Mesenchymal stem cell (in vitro differentiated cells and primary cell): ENCODE measurements around the gene ACAP3.

Source experiments
- DNase-seq: peaks from one replicate; pipeline ENCODE4 v3.0.0-alpha.2; 2013
- H2AFZ ChIP-seq: one replicate; pipeline ENCODE4 v1.6.1; 2013; ENCODE audit warnings: low read depth, mild to moderate bottlenecking, control low read depth, inconsistent platforms, low read length, moderate library complexity
- H2AK5ac ChIP-seq: 2 replicates; pipeline ENCODE4 v1.6.1; 2013; ENCODE audit warnings: low read length, moderate library complexity, mild to moderate bottlenecking, inconsistent platforms; ENCODE audit not compliant: severe bottlenecking
- H2BK120ac ChIP-seq: one replicate; pipeline ENCODE4 v1.6.1; 2013; ENCODE audit warnings: low read depth, mild to moderate bottlenecking, inconsistent platforms, low read length, moderate library complexity
- H2BK12ac ChIP-seq, 2 experiments: one replicate each; pipeline ENCODE4 v1.6.1; 2013; ENCODE audit warnings: inconsistent platforms in 2 of 2, low read length in 2 of 2, mild to moderate bottlenecking in 2 of 2, moderate library complexity in 2 of 2, control low read depth in 1 of 2
- H2BK15ac ChIP-seq: one replicate; pipeline ENCODE4 v1.6.1; 2013; ENCODE audit warnings: mild to moderate bottlenecking, low read depth, inconsistent platforms; ENCODE audit not compliant: poor library complexity, severe bottlenecking
- H2BK5ac ChIP-seq: 2 replicates; pipeline ENCODE4 v1.6.1; 2013; ENCODE audit warnings: low read depth, mild to moderate bottlenecking, low read length, control low read depth, inconsistent platforms; ENCODE audit not compliant: poor library complexity, severe bottlenecking
- H3K14ac ChIP-seq, 2 experiments: one replicate each; pipeline ENCODE4 v1.6.1; 2013; ENCODE audit warnings: inconsistent platforms in 2 of 2, low read length in 2 of 2, control low read depth in 1 of 2, mild to moderate bottlenecking in 1 of 2, moderate library complexity in 1 of 2
- H3K18ac ChIP-seq, 2 experiments: one replicate each; pipeline ENCODE4 v1.6.1; 2013; ENCODE audit warnings: inconsistent platforms in 2 of 2, low read length in 2 of 2, control low read depth in 1 of 2, low read depth in 1 of 2, mild to moderate bottlenecking in 1 of 2
- H3K23ac ChIP-seq, 2 experiments: one replicate each; pipeline ENCODE4 v1.6.1; 2013; ENCODE audit warnings: inconsistent platforms in 2 of 2, low read length in 2 of 2, mild to moderate bottlenecking in 2 of 2, moderate library complexity in 2 of 2, control low read depth in 1 of 2
- H3K27ac ChIP-seq: 2 replicates; pipeline ENCODE4 v1.5.1; 2013; ENCODE audit warnings: mild to moderate bottlenecking, moderate library complexity, low read length, control low read depth, inconsistent platforms; ENCODE audit not compliant: poor library complexity, severe bottlenecking
- H3K27me3 ChIP-seq, 2 experiments: 2 replicates each; pipeline versions ENCODE4 v1.6.1 to v1.7.0; 2013; ENCODE audit warnings: low read length in 2 of 2, mild to moderate bottlenecking in 2 of 2, moderate library complexity in 2 of 2, control low read depth in 1 of 2, inconsistent platforms in 1 of 2; ENCODE audit not compliant: control insufficient read depth in 1 of 2, insufficient read depth in 1 of 2
- H3K36me3 ChIP-seq, 2 experiments: 2 replicates each; pipeline versions ENCODE4 v1.6.1 to v1.7.0; 2013; ENCODE audit warnings: low read length in 2 of 2, control low read depth in 1 of 2, inconsistent platforms in 1 of 2, low read depth in 1 of 2, mild to moderate bottlenecking in 1 of 2; ENCODE audit not compliant: insufficient read depth in 2 of 2, control insufficient read depth in 1 of 2
- H3K4ac ChIP-seq, 2 experiments: one replicate each; pipeline ENCODE4 v1.6.1; 2013; ENCODE audit warnings: inconsistent platforms in 2 of 2, low read length in 2 of 2, mild to moderate bottlenecking in 2 of 2, moderate library complexity in 2 of 2, control low read depth in 1 of 2, low read depth in 1 of 2
- H3K4me1 ChIP-seq: 2 replicates; pipeline ENCODE4 v1.6.1; 2013; ENCODE audit warnings: low read depth, low read length, control low read depth; ENCODE audit not compliant: control insufficient read depth, insufficient read depth
- H3K4me2 ChIP-seq: 2 replicates; pipeline ENCODE4 v1.6.1; 2013; ENCODE audit warnings: low read length, mild to moderate bottlenecking, inconsistent platforms; ENCODE audit not compliant: poor library complexity, severe bottlenecking
- H3K4me3 ChIP-seq, 2 experiments: 2 replicates each; pipeline versions ENCODE4 v1.5.1 to v1.7.0; 2013; ENCODE audit warnings: low read length in 2 of 2, mild to moderate bottlenecking in 2 of 2, control low read depth in 1 of 2, low read depth in 1 of 2; ENCODE audit not compliant: insufficient read depth in 1 of 2
- H3K79me1 ChIP-seq: replicated peaks from 2 replicates; pipeline ENCODE4 v1.6.1; 2013; ENCODE audit warnings: mild to moderate bottlenecking, control low read depth, low read length, inconsistent platforms; ENCODE audit not compliant: poor library complexity, severe bottlenecking
- H3K9ac ChIP-seq: 2 replicates; pipeline ENCODE4 v1.7.0; 2013; ENCODE audit warnings: mild to moderate bottlenecking, low read length, moderate library complexity
- H3K9me3 ChIP-seq: 2 replicates; pipeline ENCODE4 v1.7.0; 2013; ENCODE audit warnings: mild to moderate bottlenecking, low read length; ENCODE audit not compliant: control insufficient read depth
- H4K8ac ChIP-seq: one replicate; pipeline ENCODE4 v1.6.1; 2013; ENCODE audit warnings: inconsistent platforms, mild to moderate bottlenecking, low read length, moderate library complexity
- H4K91ac ChIP-seq: one replicate; pipeline ENCODE4 v1.6.1; 2013; ENCODE audit warnings: mild to moderate bottlenecking, low read length, inconsistent platforms
- WGBS: methylation state at CpG from one replicate; pipeline ENCODE4 v1.1.7; 2013; ENCODE audit warnings: mixed read lengths; 5-methylcytosine and 5-hydroxymethylcytosine counted together

ACAP3 gene

GRCh38 chr1:1291023-1291528 lies 16.7 kb downstream of the ACAP3 start:
- H2AFZ ChIP-seq = no peak overlapping the region
- H2AK5ac ChIP-seq = peak overlapping the region; percentile 35
- no peak overlapping the region for H3K27ac ChIP-seq
- H3K27me3 ChIP-seq = peaks cover 0 to 17% of the 10 kb centered on the region in 2 experiments
- H4K8ac ChIP-seq = no peak overlapping the region
- DNase-seq = no peak
- H2BK120ac ChIP-seq = no peak overlapping the region
- no peak overlapping the region for H3K14ac ChIP-seq
- no peak overlapping the region for H2BK15ac ChIP-seq
- WGBS = 83% methylated on average over 28 of the region's 28 CpGs
- no peak overlapping the region for H4K91ac ChIP-seq
- H3K79me1 ChIP-seq = no peaks in the 10 kb centered on the region
- no peak overlapping the region for H2BK12ac ChIP-seq
- no peak overlapping the region for H3K23ac ChIP-seq
- no peak overlapping the region for H3K4me2 ChIP-seq
- no peak overlapping the region for H3K18ac ChIP-seq
- no peak overlapping the region for H3K4ac ChIP-seq
- no peak overlapping the region for H2BK5ac ChIP-seq
- no peaks in the 10 kb centered on the region for H3K9me3 ChIP-seq
- peaks cover 16% of the 10 kb centered on the region for H3K4me1 ChIP-seq
- H3K36me3 ChIP-seq = peaks cover 5 to 44% of the 10 kb centered on the region in 2 experiments
- peak overlapping the region in 1 of 2 experiments; percentile 29 for H3K4me3 ChIP-seq
- no peak overlapping the region for H3K9ac ChIP-seq

GRCh38 chr1:1290238-1290731 lies 17.4 kb downstream of the ACAP3 start:
- Histone ChIP-seq H2BK15ac (no peak overlapping the region), H2BK12ac (no peak overlapping the region), H3K27me3 (peaks cover 0 to 25% of the 10 kb centered on the region in 2 experiments), H3K4ac (no peak overlapping the region), H3K36me3 (peaks cover 3 to 36% of the 10 kb centered on the region in 2 experiments), H3K4me3 (no peak overlapping the region), H2BK120ac (no peak overlapping the region), H4K91ac (no peak overlapping the region), H3K14ac (no peak overlapping the region), H3K9me3 (no peaks in the 10 kb centered on the region), H3K18ac (no peak overlapping the region), H2AK5ac (peak overlapping the region; percentile 41), H4K8ac (no peak overlapping the region), H3K79me1 (no peaks in the 10 kb centered on the region), H3K4me2 (no peak overlapping the region), H2BK5ac (no peak overlapping the region), H2AFZ (no peak overlapping the region), H3K9ac (no peak overlapping the region), H3K4me1 (peaks cover 16% of the 10 kb centered on the region), H3K23ac (no peak overlapping the region), H3K27ac (no peak overlapping the region)
- 57% methylated on average over 14 of the region's 15 CpGs for WGBS
- DNase-seq = peak; percentile 63

GRCh38 chr1:1287288-1288110 lies 20.2 kb downstream of the ACAP3 start:
- H2AFZ ChIP-seq = no peak overlapping the region

More at GRCh38 chr1:1287288-1288110, 20.2 kb downstream of the ACAP3 start:
- Histone ChIP-seq H3K4me2 (no peak overlapping the region), H3K79me1 (no peaks in the 10 kb centered on the region), H3K14ac (no peak overlapping the region), H3K4me3 (no peak overlapping the region), H2AK5ac (no peak overlapping the region), H2BK120ac (no peak overlapping the region), H3K27ac (no peak overlapping the region), H4K91ac (no peak overlapping the region), H2BK12ac (no peak overlapping the region), H2BK5ac (no peak overlapping the region), H3K4me1 (peaks cover 24% of the 10 kb centered on the region), H3K27me3 (peaks cover 0 to 33% of the 10 kb centered on the region in 2 experiments), H3K23ac (no peak overlapping the region), H3K18ac (no peak overlapping the region), H3K9ac (no peak overlapping the region), H3K9me3 (no peaks in the 10 kb centered on the region), H3K4ac (no peak overlapping the region), H3K36me3 (peaks cover 0 to 8% of the 10 kb centered on the region in 2 experiments), H4K8ac (no peak overlapping the region), H2BK15ac (no peak overlapping the region)
- DNase-seq = no peak
- 95% methylated on average over 36 of the region's 46 CpGs for WGBS
